HEK293T (cell line): ENCODE results near the gene MARS1.
"Not testable (repeated sequence)": the region's sequence is repeated elsewhere in the genome, so short reads cannot be mapped to it uniquely, and the experiment has no call there.

ENCODE experiments used
- CTCF ChIA-PET: fragments of 350-600 bp; formaldehyde crosslinking; extraction: SDS; loops from one replicate; lab custom pipeline; 2021; ENCODE audit warnings: antibody characterized with exemption, inconsistent platforms; lab: Yijun Ruan, JAX
- POLR2A ChIA-PET: fragments of 350-600 bp; formaldehyde crosslinking; extraction: SDS; loops from one replicate; lab custom pipeline; 2020; ENCODE audit warnings: antibody characterized with exemption, inconsistent platforms; lab: Yijun Ruan, JAX
- DNase-seq: peaks from one replicate; pipeline ENCODE4 v3.0.0; 2012; ENCODE audit warnings: mixed read lengths; ENCODE audit errors: extremely low spot score
- ARNT ChIP-seq: fragments of 450-650 bp; IDR thresholded peaks from 2 replicates; pipeline ENCODE4 v1.6.1; 2017; ENCODE audit warnings: mild to moderate bottlenecking
- BHLHE40 ChIP-seq: fragments of 450-650 bp; IDR thresholded peaks from 2 replicates; pipeline ENCODE4 v1.6.1; 2016; ENCODE audit warnings: mild to moderate bottlenecking, moderate library complexity, borderline replicate concordance
- CTBP1 ChIP-seq: fragments of 450-650 bp; IDR thresholded peaks from 2 replicates; pipeline ENCODE4 v1.6.1; 2016; ENCODE audit warnings: borderline replicate concordance
- ELF4 ChIP-seq: fragments of 450-650 bp; IDR thresholded peaks from 2 replicates; pipeline ENCODE4 v1.6.1; 2017; ENCODE audit warnings: antibody characterized with exemption
- FOXA1 ChIP-seq: fragments of 450-650 bp; IDR thresholded peaks from 2 replicates; pipeline ENCODE4 v1.6.1; 2016; ENCODE audit warnings: mild to moderate bottlenecking
- FOXK2 ChIP-seq: fragments of 450-650 bp; IDR thresholded peaks from 2 replicates; pipeline ENCODE4 v1.6.1; 2016; ENCODE audit warnings: mild to moderate bottlenecking
- FOXM1 ChIP-seq: fragments of 450-650 bp; IDR thresholded peaks from 2 replicates; pipeline ENCODE4 v1.6.1; 2017; ENCODE audit warnings: mild to moderate bottlenecking, borderline replicate concordance
- HDGF ChIP-seq: fragments of 450-650 bp; IDR thresholded peaks from 2 replicates; pipeline ENCODE4 v1.6.1; 2017; ENCODE audit warnings: antibody characterized with exemption, borderline replicate concordance
- L3MBTL2 ChIP-seq: fragments of 450-650 bp; conservative IDR thresholded peaks from 2 replicates; pipeline ENCODE4 v1.6.1; 2016; ENCODE audit warnings: mild to moderate bottlenecking
- LEF1 ChIP-seq: fragments of 450-650 bp; IDR thresholded peaks from 2 replicates; pipeline ENCODE4 v1.6.1; 2017; ENCODE audit warnings: mild to moderate bottlenecking, borderline replicate concordance
- NFRKB ChIP-seq: fragments of 450-650 bp; IDR thresholded peaks from 2 replicates; pipeline ENCODE4 v1.6.1; 2016; ENCODE audit warnings: mild to moderate bottlenecking, moderate library complexity
- SP1 ChIP-seq: fragments of 450-650 bp; IDR thresholded peaks from 2 replicates; pipeline ENCODE4 v1.6.1; 2017
- SUZ12 ChIP-seq: fragments of 450-650 bp; IDR thresholded peaks from 2 replicates; pipeline ENCODE4 v1.6.1; 2016; ENCODE audit warnings: mild to moderate bottlenecking
- TARDBP ChIP-seq: fragments of 450-650 bp; IDR thresholded peaks from 2 replicates; pipeline ENCODE4 v1.6.1; 2016
- ZNF384 ChIP-seq: fragments of 450-650 bp; IDR thresholded peaks from 2 replicates; pipeline ENCODE4 v1.6.1; 2016
- TF ChIP-seq, protein P1 (sequence below): fragments of 450-650 bp; IDR thresholded peaks from 2 replicates; pipeline ENCODE4 v1.6.1; 2016

Gene MARS1

DNA sequence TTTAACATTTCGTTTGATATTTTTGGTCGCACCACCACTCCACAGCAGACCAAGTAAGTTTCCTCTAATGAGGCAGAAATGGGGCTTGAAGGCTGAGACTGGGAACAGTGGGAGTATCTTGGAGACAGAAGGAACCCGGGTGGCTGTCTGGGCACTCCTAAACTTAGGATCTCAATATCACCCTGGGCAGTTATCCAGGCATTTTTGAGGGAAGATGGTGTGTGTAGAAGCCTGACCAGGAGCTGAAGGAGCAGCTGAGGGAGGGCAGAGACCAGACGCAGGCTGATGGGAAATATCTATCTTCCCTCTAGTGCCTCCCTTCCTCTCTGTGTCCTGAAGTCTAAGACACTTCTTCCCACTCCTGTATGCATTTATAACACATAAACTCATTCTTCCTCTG, 10.7 kb downstream of the MARS1 start:
- DNase-seq, result no peak
- ChIA-PET CTCF (no interaction called here), POLR2A (no interaction called here)
- TF ChIP-seq TARDBP, result no peak

DNA sequence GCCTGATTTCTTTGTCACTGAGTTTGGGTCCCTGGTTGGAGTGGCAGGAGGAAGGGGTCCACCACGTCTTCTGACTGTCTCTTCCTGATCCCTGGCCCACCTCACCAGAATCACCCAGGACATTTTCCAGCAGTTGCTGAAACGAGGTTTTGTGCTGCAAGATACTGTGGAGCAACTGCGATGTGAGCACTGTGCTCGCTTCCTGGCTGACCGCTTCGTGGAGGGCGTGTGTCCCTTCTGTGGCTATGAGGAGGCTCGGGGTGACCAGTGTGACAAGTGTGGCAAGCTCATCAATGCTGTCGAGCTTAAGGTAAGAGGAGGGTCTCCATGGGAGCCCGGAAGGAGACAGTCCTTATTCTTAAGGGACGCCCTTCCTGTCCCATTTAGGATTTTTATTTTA, 12.3 kb downstream of the MARS1 start:
- POLR2A ChIA-PET, result interaction anchor here (0.6 to 1.4 kb wide), 2 partner anchors 10 to 34 kb away, joined by 3 read pairs; no protein-coding TSS in a partner anchor
- no peak for TF ChIP-seq HDGF
- TF ChIP-seq SUZ12, result no peak
- no peak for TF ChIP-seq NFRKB
- TF ChIP-seq CTBP1, result no peak
- TF ChIP-seq ARNT, result no peak
- TF ChIP-seq, protein P1, sequence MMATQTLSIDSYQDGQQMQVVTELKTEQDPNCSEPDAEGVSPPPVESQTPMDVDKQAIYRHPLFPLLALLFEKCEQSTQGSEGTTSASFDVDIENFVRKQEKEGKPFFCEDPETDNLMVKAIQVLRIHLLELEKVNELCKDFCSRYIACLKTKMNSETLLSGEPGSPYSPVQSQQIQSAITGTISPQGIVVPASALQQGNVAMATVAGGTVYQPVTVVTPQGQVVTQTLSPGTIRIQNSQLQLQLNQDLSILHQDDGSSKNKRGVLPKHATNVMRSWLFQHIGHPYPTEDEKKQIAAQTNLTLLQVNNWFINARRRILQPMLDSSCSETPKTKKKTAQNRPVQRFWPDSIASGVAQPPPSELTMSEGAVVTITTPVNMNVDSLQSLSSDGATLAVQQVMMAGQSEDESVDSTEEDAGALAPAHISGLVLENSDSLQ, result no peak
- TF ChIP-seq SP1, result no peak
- TF ChIP-seq BHLHE40, result no peak
- no peak for TF ChIP-seq TARDBP
- no peak for TF ChIP-seq L3MBTL2
- no peak for TF ChIP-seq FOXA1
- no peak for TF ChIP-seq FOXM1
- TF ChIP-seq FOXK2, result no peak
- TF ChIP-seq ELF4, result no peak
- TF ChIP-seq ZNF384, result no peak
- no peak for TF ChIP-seq LEF1
- DNase-seq, result no peak
- CTCF ChIA-PET, result no interaction called here

DNA sequence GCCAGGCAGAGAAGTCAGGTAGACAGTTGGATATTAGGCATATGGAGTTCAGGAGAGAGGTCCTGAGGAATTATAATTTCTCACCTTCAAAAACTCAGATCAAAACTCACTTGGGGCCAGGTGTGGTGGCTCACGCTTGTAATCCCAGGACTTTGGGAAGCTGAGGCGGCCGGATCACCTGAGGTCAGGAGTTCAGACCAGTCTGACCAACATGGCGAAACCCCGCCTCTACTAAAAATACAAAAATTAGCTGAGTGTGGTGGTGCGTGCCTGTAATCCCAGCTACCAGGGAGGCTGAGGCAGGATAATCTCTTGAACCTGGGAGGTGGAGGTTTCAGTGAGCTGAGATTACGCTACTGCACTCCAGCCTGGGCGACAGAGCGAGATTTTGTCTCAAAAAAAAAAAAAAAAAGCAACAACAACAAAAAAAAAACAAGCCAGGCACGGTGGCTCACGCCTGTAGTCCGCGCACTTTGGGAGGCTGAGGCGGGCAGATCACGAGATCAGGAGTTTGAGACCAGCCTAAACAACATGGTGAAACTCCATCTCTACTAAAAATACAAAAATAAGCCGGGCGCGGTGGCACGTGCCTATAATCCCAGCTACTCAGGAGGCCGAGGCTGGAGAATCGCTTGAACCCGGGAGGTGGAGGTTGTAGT, 14.6 kb downstream of the MARS1 start:
- ChIA-PET CTCF (interaction anchor here (0.6 to 0.8 kb wide), 3 partner anchors 18 to 115 kb away, joined by 3 read pairs; partner anchors contain the start of gene DDIT3), POLR2A (interaction anchor here (0.8 to 4.5 kb wide), 3 partner anchors 10 to 17 kb away, joined by 4 to 20 read pairs (median 5); partner anchors contain the start of gene DDIT3)
- not testable (repeated sequence) for DNase-seq

DNA sequence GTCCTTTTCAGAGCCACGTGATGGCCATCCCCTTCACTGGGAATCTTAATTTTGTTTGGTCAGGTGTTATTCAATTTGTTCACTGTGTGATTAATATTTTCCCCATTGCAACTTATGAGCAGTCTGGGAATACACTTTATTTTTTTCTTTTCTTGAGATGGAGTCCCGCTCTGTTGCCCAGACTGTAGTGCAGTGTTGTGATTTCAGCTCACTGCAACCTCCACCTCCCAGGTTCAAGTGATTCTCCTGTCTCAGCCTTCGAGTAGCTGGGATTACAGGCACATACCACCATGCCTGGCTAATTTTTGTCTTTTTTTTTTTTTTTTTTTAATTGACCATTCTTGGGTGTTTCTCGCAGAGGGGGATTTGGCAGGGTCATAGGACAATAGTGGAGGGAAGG, 18.7 kb downstream of the MARS1 start:
- POLR2A ChIA-PET, result interaction anchor here (1.2 kb wide), 1 partner anchor 8 kb away, joined by 3 read pairs; no protein-coding TSS in a partner anchor
- DNase-seq, CTCF ChIA-PET: not testable (repeated sequence)

DNA sequence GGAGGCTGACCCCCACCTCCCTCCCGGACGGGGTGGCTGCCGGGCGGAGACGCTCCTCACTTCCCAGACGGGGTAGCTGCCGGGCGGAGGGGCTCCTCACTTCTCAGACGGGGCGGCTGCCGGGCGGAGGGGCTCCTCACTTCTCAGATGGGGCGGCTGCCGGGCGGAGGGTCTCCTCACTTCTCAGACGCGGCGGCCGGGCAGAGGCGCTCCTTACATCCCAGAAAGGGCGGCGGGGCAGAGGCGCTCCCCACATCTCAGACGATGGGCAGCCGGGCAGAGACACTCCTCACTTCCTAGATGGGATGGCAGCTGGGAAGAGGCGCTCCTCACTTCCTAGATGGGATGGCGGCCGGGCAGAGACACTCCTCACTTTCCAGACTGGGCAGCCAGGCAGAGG, 19.9 kb downstream of the MARS1 start:
- POLR2A ChIA-PET, result not testable (repeated sequence)

DNA sequence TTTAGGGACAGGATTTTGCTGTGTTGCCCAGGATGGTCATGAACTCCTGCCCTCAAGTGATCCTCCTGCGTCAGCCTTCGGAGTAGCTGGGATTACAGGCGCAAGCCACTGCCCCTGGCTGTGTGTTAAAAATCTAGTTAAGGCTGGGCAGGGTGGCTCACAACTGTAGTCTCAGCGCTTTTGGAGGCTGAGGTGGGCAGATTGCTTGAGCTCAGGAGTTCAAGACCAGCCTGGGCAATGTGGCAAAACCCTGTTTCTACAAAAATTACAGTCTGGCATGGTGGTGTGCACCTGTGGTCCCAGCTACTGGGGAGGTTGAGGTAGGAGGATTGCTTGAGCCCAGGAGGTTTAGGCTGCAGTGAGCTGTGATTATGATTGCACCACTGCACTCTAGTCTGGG, 23.3 kb downstream of the MARS1 start:
- ChIA-PET POLR2A (interaction anchor here (2.6 kb wide), 1 partner anchor 9 kb away, joined by 12 read pairs; the partner anchor contains the start of gene DDIT3), CTCF (no interaction called here)
- DNase-seq, result no peak
- TF ChIP-seq HDGF, result no peak
- TF ChIP-seq BHLHE40, result no peak
- TF ChIP-seq L3MBTL2, result no peak
- no peak for TF ChIP-seq LEF1
- TF ChIP-seq CTBP1, result no peak
- TF ChIP-seq ZNF384, result no peak

More for the DNA sequence above, 19.9 kb downstream of the MARS1 start:
- CTCF ChIA-PET, DNase-seq: not testable (repeated sequence)

DNA sequence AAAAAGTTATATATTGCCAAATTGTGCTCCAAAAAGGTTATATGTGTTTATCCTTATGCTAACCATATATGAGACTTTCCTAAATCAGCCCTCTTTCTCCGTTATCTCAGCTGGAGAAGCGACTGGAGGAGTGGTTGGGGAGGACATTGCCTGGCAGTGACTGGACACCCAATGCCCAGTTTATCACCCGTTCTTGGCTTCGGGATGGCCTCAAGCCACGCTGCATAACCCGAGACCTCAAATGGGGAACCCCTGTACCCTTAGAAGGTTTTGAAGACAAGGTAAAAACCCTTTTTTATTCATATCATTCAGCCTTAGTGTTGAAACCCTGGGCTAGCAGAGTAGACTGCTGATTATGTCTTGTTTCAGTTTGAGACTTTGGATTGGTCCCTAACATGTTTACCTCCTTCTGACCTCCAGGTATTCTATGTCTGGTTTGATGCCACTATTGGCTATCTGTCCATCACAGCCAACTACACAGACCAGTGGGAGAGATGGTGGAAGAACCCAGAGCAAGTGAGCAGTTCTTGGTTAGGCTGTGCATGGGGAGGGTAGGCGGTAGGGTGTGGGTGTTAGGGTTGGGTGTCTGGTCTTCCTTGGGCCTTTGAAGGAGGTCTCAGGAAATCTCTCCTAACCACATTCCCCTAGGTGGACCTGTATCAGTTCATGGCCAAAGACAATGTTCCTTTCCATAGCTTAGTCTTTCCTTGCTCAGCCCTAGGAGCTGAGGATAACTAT, 23.9 kb downstream of the MARS1 start:
- CTCF ChIA-PET, result no interaction called here
- no peak for DNase-seq
- TF ChIP-seq ARNT (no peak), FOXM1 (no peak), ZNF384 (no peak), L3MBTL2 (no peak), FOXK2 (no peak), SP1 (no peak), LEF1 (no peak), ELF4 (no peak), CTBP1 (no peak), BHLHE40 (no peak), TARDBP (no peak), FOXA1 (no peak), HDGF (no peak), NFRKB (no peak), SUZ12 (no peak)
- TF ChIP-seq, protein P1, result no peak
- POLR2A ChIA-PET, result interaction anchor here (1.4 to 2.6 kb wide), 2 partner anchors 8 to 9 kb away, joined by 5 to 12 read pairs; partner anchors contain the start of gene DDIT3
